Fibroblast of lung (primary cell): ENCODE results near the gene ATXN2.

ENCODE experiments used
- CTCF ChIP-seq, 2 donors: IDR thresholded peaks in 1 of 2; conservative IDR thresholded peaks in 1 of 2; 1 replicate in 1 of 2; 2 replicates in 1 of 2; pipeline ENCODE4 v1.5.1; 2011 to 2012; ENCODE audit warnings: low read length in 2 of 2, control low read depth in 1 of 2, inconsistent platforms in 1 of 2, low read depth in 1 of 2, mild to moderate bottlenecking in 1 of 2
- EZH2 ChIP-seq: IDR thresholded peaks from 2 replicates; pipeline ENCODE4 v1.5.1; 2012; ENCODE audit warnings: low read length, control low read depth, mild to moderate bottlenecking; ENCODE audit errors: missing control alignments

GRCh38 chr12:111600205-111600642 lies 1.1 kb upstream of the ATXN2 start:
- TF ChIP-seq CTCF (conservative IDR thresholded peaks at IDR 0.05 in 1 of 2, IDR thresholded peaks at IDR 0.05 in 1 of 2; ENCODE audit: low read depth in 1 of 2, low read length in 2 of 2) (no peak), EZH2 (no peak)
